Hepatocyte (in vitro differentiated cells): ENCODE results near the gene ETV6.

Experiments
- EZH2 ChIP-seq: fragments of 200-600 bp; sonication (generic); IDR thresholded peaks from 2 replicates; pipeline ENCODE4 v1.6.1; 2016; ENCODE audit warnings: antibody characterized with exemption, mild to moderate bottlenecking, borderline replicate concordance
- TF ChIP-seq, protein P1 (sequence below): fragments of 200-600 bp; sonication (generic); IDR thresholded peaks from 2 replicates; pipeline ENCODE4 v1.5.1; 2016; ENCODE audit warnings: antibody characterized with exemption, mild to moderate bottlenecking; ENCODE audit not compliant: poor library complexity

DNA sequence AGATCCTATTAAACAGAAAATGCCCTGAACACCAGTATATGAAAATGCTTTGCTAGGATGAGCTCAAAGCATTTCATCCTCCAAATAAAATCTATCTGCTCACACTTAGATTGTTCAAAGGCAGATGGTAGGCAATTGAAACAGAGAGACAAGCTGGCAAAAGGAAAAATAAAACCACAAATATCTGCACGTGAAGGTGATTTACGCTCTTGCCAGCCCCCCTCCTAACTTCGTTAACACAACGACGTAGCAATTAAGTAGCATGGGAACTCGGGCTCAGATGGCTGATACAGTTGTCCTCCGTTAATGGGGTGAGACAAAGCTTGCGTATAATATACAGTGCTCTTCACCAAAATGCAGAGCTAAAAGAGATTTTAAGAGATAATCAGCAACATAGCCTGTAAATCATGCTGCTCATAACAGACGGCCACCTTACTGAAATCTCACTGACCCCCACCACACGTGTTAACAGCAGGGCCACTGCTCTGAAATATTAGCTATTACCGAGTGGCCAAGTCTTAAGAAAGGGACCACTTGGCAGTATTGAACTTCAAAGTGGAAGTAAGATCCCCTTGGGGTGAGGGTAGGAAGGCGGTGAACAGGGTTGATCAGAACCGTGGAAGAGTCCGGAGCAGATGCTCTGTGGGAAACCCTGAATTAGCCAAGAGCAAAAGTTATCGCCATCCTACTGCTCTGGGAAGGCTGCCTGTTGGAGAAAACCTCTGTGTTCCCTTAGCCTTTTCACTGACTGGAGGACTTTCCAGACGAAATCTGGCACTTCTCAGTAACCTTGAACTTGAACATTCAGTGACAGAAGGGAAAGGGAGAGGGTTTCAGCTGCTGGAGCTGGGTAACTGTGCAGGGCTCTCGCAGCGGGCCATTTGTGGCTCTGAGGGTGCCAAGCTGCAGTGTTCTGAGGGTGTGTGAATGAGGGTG lies 23.1 kb downstream of the ETV6 start:
- no peak for TF ChIP-seq EZH2
- TF ChIP-seq, protein P1, sequence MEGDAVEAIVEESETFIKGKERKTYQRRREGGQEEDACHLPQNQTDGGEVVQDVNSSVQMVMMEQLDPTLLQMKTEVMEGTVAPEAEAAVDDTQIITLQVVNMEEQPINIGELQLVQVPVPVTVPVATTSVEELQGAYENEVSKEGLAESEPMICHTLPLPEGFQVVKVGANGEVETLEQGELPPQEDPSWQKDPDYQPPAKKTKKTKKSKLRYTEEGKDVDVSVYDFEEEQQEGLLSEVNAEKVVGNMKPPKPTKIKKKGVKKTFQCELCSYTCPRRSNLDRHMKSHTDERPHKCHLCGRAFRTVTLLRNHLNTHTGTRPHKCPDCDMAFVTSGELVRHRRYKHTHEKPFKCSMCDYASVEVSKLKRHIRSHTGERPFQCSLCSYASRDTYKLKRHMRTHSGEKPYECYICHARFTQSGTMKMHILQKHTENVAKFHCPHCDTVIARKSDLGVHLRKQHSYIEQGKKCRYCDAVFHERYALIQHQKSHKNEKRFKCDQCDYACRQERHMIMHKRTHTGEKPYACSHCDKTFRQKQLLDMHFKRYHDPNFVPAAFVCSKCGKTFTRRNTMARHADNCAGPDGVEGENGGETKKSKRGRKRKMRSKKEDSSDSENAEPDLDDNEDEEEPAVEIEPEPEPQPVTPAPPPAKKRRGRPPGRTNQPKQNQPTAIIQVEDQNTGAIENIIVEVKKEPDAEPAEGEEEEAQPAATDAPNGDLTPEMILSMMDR, result no peak
